GM19035 (cell line): ENCODE measurements around the gene PHETA1.
"Not testable (repeated sequence)": the region's sequence is repeated elsewhere in the genome, so short reads cannot be mapped to it uniquely, and the experiment has no call there.

ENCODE experiments used
- ATAC-seq: cut with Tn5 transposase; IDR thresholded peaks from one replicate; pipeline ENCODE4 v1.9.1; 2021; ENCODE audit not compliant: unreplicated experiment

Gene PHETA1

DNA sequence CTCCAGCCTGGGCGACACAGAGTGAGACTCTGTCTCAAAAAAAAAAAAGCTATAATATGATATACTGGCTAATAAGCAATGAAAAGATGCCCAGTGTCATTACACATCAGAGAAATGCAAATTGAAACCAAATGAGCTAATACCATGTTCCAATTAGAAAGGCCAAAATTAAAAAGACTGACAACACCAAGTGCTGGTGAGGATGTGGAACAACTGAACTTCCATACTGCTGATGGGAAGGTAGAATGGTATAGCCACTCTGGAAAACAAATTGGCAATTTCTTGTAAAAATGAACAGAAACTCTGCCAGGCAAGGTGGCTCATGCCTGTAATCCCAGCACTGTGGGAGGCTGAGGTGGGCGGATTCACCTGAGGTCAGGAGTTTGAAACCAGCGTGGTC lies 8.5 kb upstream of the PHETA1 start:
- ATAC-seq = no peak

DNA sequence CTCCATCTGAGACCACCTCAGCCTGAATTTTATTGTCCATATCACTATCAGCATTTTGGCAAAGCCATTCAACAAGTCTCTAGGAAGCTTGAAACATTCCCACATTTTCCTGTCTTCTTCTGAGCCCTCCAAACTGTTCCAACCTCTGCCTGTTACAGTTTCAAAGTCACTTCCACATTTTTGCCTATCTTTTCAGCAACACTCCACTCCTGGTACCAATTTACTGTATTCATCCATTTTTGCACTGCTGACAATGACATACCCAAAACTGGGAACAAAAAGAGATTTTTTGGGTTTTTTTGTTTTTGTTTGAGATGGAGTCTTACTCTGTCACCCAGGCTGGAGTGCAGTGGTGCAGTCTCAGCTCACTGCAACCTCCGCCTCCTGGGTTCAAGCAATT lies 4.3 kb upstream of the PHETA1 start:
- ATAC-seq = not testable (repeated sequence)

DNA sequence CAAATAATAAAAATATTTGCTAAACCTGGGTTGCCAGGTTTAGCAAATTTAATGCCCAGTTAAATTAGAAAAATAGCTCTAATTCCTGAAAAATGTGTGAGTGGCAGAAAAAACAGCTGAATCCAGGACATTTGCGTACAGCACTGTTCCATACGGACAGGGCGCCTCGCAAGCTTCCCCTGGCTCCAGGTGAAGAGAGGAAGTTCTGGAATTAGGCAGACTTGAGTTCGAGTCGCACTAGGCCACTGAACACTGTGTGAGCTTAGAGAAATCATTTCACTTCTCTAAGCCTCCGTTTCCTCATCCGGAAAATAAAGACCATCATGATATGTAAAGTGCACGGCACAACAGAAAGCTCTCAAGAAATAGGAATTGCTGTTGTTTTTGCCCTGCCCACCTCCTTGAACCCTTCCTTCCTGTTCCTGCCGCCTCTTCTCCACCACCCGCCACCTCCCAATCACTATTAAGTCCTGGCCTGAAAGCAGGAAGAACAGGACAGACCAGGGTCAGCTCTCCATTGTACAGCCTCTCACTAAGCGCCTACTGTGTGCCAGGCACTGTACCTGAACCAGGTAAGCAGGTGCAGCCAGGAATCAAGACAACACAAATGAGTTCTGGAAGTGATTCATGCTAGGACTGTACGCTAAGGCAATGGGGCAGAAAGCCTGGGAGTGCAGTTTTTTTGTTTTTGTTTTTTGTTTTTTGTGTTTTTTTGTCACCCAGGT lies 763 bp upstream of the PHETA1 start:
- ATAC-seq = no peak

DNA sequence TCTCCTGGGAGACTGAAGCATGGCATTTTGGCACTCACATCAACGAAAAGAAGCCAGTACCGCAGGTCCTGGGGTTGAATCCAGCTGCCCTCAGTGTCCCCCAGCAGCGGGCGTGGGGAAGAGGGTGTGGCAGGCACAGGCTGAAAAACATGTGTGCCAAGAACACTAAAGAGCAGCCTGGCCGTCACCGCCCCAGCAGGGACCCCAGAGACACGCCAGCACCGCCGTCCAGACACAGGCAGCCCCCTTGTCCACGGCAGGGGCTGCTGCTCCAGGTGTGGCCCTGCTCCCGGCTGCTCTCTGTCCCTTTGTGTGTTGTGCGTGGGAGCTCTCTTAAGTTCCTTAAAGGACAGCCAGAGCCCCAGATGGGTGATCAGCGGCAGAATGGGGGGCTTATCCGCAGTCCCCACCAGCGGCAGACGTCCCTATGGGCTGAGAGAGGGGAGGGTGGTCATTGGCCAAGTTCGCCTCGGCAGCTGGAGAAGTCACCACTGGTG lies 556 bp downstream of the PHETA1 start:
- peak; percentile 18 for ATAC-seq

DNA sequence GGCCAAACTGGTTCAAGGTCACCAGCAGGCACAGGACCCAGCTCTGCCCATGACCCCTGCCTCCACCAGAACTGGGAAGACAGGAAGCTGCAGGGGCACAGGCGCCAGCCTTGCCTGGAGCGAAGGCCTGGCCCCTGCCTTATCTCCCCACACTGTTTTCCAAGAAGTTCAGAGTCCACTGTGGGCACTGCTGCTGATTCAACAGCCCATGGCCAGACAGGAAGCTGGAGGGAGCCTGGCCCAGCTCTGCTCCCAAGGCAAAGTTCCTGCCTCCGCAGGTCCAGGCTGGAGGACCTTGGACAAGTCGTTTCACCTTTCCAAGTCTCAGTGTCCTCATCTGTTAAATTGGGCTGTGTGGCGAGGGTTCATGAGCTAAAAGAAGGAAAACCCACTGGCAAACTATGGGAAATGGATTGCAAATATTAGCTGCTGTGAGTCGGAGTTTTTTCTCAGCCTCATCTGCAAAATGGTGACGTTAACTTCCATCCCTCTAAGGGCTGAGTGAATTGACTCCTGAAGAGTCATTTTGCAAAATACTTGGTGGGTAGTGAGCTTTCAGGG lies 1.2 kb downstream of the PHETA1 start:
- ATAC-seq = no peak

DNA sequence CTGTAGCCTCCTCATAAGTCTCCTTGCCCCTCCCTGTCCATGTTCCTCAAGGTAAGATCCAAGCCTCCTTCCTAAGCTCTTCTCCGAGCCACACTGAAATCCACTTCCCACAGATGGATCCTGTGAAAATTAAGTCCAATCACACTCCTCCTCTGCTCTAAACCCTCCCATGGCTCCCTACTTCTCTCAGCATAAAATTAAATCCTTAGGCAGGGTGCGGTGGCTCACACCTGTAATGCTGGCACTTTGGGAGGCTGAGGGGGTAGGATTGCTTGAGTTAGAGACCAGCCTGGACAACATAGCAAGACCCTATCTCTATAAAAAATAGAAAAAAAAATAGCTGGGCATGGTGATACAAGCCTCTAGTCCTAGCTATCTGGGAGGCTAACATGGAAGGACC lies 2.3 kb downstream of the PHETA1 start:
- no peak for ATAC-seq

DNA sequence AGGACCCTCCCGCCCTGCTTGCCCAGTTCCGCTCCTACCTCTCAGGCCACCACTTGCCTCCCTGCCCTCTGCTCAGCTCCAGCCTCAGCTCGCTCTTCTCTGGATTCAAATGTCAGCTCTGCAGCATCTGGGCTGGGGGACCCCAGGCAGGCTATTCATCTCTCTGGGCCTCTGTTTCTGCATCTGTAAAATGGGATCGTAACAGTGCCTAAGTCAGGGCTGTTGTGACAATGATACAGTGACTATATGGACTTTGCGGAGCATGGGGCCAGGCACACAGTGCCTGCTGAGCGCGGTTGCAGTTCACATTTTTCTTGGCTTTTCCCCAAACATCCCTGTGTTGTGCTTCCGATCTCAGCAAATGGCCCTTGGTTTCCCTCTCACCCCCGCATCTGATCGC lies 2.8 kb downstream of the PHETA1 start:
- ATAC-seq = no peak

DNA sequence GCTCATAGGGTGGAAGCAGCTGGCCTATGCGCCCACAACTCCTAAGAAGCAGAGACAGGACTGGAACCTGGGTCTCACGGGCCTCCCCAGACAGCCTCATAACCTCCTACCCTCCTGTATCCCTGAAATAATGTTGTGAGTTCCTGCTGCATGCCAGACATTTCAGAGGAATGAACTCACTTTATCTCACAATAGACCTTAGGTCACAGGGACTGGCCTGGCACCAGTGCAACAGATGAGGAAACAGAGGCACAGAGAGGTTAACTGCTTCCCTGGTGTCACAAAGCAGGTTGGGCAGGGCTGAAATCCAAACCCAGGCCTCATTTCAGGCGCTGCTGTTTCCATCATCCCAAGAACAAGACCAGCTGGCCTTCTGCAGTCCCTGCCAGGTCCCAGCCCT lies 5.3 kb downstream of the PHETA1 start:
- ATAC-seq = no peak

DNA sequence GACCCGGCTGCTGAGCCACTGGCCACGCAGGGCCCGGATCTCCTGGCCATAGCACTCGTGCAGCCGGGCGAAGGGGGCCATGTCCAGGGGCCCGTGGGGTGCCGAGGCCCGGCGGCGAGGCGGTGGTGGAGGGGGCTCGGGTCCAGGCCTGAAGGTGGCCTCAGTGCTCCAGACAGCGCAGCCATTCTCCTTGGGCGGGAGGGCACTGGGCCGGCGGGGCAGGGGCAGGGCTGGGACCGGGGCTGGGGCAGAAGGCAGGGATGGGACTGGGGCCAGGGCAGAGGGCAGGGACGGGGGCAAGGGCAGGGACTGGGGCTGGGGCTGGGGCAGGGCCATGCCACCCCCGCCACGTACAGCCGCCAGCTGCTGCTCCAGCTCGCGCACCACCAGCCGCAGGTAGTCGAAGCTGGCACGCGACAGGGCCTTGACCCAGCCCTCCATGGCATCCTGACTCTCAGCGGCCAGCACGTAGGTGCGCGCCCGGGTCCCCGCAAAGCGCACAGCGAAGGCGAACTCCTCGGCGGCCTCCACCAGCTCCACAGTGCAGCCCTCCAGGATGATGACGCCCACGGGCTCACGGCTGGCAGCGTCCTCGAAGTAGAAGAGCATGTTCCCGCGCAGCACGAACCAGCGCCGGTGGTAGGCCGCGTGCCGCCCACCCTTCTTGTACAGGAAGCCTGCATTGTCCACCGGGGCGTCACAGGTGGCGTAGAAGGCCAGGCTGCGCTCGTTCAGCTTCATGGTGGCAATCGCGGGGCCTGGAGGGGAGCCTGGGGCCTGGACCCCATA lies 6.0 kb downstream of the PHETA1 start:
- ATAC-seq = no peak

DNA sequence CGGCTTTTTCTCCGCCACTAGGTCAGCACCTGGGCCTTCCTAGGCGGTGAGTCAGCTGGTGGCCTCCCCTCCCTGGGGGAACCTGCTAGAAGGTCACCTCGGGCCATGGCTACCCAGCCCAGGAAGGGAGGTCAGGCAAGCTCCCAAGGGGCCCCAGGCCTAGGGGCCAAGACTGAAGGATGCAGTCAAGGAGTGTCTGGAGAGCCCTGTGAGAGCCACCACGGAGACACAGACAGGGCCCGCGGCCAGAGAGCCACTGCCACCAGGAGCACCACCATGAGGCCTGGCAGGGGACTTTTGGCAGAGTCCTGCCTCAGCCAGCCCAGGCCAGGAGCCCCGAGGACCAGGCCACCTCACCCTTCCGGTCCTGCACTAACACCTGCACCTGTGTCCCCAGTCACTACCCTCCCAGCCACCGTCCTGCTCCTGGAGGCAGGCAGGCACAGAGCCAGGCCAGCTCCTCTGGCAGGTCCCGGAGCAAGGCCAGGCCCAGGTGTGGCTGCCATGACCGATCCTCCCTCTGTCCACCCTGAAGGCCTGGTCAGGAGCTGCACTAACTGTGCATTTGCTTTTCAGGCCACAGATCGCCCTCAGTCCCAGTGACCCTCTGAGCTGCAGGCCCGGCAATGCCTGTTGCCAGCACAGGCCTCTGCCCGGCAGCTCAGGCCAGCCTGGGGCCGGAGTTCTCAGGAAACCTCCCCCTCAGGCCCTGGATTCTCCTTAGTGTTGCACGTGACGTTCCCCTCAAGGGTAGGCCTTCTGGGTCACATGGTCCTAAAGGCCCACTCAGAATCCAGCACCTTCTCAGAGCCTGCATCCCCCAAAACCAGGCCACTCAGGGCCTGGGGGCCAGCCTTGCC lies 6.9 kb downstream of the PHETA1 start:
- ATAC-seq = no peak

DNA sequence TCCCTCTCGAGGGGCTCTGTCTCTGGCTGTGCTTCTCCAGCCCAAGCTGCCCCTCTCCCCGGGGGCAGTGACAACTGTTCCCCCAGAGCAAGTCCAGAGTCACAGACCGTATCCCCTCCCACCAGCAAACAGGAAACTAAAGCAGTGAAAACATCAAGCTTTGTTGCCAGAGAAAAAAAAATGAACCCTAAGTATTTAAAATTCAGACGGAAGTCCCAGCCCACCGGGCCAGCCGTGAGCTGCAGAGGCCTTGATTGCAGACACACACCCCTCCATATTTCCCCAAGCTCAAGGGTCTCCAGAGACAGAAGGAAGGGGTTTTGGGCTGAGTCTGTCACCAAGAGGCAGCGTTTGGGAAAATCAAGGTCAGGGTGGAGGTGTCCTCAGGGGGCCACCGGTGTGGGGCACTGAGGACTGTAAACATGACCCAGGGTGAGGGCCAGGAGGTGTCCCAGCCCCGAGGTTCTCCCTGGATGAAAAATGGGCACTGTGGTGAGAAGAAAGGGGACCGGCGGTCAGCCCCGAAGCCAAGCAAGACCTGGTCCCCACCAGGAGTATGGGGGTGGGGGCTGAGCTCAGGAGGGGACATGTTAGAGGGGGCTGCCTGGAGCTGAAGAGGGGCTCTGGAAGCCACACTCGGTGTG lies 7.7 kb downstream of the PHETA1 start:
- no peak for ATAC-seq

DNA sequence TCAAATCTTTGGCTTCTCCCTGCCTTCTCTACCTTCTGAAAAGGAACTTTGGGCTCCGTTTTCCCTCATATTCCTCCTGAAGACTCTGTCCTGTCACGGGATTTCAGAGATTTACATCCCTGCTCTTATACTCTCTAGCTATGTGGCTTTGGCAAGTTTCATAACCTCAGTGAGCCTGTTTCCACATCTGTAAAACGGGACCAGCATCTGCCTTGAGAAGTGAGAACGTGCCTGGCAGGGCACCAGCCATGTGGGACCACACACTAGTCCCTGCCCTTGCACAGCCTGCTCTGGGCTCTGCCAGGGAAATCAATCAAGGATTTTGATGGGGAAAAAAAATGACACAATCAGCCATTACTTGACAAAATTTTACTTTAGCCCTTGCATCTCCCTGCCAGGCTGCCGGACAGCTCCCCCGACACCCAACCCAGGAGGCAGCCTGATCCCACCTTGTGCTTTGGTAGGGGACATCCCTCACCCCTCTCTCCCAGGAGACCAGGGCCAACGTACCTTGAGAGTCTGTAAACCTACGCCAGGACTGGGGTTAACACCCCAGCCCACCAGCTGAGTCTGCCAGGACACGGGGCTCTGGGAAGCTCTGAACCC lies 8.5 kb downstream of the PHETA1 start:
- no peak for ATAC-seq

DNA sequence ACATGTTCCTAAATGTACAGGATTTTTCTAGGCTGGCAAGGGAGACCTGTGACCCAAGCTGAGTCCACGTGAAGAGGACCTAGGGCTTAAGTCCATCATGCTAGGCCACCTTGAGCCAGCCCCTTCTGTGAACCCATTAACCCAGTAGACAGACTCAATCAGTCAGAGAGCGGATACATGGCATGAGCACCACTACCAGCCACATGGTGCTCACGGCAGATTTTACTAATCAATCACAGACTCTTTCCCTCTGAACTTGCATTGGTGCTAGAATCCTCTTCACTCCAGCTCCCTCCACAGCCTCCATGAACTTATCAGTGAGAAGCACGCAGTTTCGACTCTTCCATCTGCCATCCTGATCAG lies 9.0 kb downstream of the PHETA1 start:
- no peak for ATAC-seq

DNA sequence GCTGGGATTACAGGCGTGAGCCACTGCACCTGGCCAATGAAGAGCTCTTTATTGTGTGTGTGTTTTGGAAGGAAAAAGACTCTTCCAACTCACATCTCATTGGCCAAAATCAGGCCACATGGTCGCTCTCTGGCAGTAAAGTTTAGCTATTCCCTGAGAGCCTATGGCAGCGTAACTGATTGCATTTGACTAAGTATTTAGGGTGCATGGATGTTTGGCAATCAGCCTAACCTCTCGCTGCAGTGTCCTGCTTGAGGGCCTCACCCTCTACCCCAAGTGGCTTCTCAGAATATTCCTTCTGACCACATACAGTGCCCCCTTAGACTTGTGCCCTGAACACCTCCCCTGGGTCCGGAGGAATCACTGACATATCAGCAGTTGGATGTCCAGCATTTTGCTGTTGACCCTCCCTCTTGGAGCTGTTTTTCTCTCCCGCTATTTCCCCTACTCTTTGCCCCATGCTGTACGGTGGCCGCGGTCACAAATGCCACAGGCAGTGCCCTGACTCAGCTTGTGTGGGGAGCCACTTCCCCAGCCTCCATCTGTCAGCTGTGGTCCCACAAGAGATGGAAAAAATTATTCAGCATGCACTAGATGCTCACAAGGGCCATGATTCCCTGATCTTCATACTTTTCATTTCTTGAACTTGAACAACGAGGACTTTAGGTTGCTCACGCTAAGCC lies 9.5 kb downstream of the PHETA1 start:
- ATAC-seq = no peak

DNA sequence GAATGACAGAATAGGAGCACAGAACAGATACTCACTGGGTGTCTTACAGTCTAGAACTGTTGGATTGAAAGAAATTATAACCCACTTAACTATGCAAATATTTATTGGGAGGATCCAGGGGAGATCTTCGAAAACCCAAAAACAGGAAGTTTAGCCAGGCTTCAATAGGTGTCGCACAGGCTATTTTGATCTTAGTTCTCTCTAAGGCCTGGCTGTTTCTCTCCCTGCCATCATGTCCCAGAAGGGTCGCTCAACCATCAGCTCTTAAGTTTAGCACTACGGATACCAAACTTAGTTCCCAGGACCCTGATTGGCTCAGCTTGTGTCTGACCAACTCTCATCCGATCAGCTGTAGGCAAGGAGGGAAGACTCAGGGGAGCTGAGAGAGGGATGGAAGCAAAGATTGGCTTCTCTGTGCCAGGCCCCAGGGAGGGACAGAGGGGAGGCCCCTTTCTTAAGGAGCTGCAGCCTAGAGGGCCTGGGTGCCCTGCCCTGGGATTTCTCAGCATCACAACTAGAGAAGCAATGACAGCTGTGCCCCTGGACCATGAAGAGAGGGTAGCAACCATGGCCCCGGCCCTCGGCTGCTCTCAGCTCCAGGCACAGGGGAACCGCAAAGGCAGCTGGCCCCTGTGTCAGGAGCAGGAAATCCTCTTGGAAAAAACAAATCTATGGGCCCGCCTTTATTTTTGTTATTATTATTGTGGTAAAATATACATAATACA lies 13.5 kb downstream of the PHETA1 start:
- ATAC-seq = no peak

DNA sequence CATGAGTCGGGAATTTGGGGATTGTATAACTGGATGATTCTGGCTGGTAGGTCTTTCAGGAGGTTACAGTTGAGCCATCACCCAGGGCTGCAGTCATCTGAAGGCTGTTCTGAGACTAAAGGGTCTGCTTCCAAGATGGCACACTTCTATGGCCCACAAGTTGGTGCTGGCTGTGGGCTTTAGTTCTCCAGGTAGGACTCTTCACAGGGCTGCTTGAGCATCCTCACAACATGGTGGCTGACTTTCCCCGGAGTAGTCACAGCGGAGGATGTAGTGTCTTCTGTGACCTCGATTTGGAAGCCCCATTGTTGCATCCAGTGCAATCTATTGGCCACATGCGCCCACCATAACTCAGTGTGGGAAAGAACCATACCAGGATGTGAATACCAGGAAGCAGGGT lies 14.4 kb downstream of the PHETA1 start:
- ATAC-seq = no peak

DNA sequence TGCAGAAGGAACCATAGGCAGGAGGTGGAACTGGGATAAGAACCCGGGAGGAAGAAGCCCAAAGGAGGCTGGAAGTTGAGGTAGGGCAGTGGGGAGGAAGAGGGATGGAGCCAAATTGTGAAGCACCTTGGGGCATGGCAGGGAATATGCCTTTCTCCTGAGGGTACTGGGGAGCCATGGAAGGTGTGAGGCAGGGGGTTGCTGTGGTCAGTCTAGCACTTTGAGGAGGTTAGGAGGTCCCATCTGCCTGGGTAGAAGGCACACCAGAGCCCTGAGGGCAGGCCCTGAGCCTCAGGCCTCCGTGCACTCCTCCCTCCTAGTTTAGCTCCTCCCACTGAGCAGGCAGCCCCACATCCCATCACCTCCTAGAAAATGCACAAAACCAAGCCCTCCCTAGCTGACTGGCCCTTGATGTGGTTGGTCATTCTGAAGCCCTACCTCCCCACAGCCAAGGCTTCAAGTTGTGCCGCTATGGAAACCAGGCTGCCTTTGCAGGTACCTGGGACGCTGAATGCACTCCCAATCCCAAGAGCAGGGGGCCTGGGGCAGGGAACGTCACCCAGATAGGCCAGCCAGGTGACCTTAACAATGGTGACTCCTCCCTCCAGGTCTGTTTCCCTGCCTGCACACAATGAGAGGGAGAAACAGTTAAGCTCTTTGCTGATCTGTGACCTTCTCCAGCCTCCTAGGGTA lies 15.1 kb downstream of the PHETA1 start:
- ATAC-seq = no peak

DNA sequence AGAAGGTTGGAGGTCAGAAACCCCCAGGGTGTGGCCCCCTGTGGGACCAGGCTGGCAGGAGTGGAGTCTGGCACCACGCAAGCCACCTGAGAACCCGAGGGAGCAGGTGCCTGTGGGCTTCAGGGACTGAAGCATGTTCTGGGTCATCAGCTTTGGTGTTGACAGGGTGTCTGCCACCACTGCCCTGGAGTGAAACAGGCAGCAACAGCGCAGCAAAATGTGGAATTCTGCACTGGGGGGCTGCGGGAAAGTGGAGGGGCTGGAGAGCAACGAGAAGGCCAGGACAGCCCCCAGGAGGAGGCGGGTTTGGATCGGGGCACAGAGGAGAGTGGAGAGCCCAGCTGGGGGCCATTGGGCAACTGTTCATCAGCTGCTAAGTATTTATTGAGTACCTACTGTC lies 15.9 kb downstream of the PHETA1 start:
- ATAC-seq = no peak
